A549 (cell line): ENCODE data around the gene CADM1.

Experiments
- BHLHE40 ChIP-seq: IDR thresholded peaks from 2 replicates; pipeline ENCODE4 v1.6.1; 2012; ENCODE audit warnings: low read depth, low read length, inconsistent platforms
- HOXB5 ChIP-seq: fragments of 250-450 bp; sonication (Bioruptor Pico); IDR thresholded peaks from 2 replicates; pipeline ENCODE4 v1.5.0; 2020; ENCODE audit warnings: mild to moderate bottlenecking, moderate library complexity
- POLR2A ChIP-seq: IDR thresholded peaks from 2 replicates; pipeline ENCODE4 v1.6.1; 2012; ENCODE audit warnings: mild to moderate bottlenecking, low read length
- RARB ChIP-seq: fragments of 250-450 bp; sonication (Bioruptor Pico); IDR thresholded peaks from 2 replicates; pipeline ENCODE4 v1.8.0; 2021; ENCODE audit warnings: mild to moderate bottlenecking, moderate library complexity
- TF ChIP-seq, protein P1 (sequence below): fragments of >200 bp; sonication (Bioruptor Twin); formaldehyde crosslinking; IDR thresholded peaks from 3 replicates; pipeline ENCODE4 v1.5.1; 2016

DNA sequence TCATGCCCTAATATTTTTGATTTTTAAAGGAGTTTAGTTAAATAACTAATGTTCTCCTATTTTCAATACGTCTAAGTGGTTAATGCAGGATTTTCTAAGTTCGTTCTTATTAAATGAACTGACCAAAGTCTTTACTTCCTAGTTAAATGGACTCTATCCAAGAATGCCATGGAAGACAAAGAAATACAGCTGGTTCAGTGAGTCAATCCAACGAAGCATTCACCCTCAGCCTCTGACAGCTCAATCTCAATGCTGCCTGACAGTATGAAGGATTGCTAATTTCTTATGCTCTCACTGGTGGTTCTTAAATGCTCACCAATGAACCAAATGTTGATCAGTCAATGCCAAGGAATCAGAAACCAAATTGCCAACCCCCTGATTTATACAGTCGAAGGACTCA, 219.4 kb downstream of the CADM1 start:
- TF ChIP-seq POLR2A (no peak), RARB (CRISPR knock-in tag) (no peak), BHLHE40 (no peak), HOXB5 (CRISPR knock-in tag) (no peak)
- TF ChIP-seq, protein P1, sequence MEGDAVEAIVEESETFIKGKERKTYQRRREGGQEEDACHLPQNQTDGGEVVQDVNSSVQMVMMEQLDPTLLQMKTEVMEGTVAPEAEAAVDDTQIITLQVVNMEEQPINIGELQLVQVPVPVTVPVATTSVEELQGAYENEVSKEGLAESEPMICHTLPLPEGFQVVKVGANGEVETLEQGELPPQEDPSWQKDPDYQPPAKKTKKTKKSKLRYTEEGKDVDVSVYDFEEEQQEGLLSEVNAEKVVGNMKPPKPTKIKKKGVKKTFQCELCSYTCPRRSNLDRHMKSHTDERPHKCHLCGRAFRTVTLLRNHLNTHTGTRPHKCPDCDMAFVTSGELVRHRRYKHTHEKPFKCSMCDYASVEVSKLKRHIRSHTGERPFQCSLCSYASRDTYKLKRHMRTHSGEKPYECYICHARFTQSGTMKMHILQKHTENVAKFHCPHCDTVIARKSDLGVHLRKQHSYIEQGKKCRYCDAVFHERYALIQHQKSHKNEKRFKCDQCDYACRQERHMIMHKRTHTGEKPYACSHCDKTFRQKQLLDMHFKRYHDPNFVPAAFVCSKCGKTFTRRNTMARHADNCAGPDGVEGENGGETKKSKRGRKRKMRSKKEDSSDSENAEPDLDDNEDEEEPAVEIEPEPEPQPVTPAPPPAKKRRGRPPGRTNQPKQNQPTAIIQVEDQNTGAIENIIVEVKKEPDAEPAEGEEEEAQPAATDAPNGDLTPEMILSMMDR = no peak
